Medulla oblongata (tissue), 1 donor: ENCODE results near the gene CCDC24.

Experiments
- DNase-seq: peaks from one replicate; pipeline ENCODE4 v3.0.0-alpha.2; 2015; ENCODE audit errors: extremely low spot score

The CCDC24 gene

GRCh38 chr1:43991476-43992231 is at the start of gene CCDC24:
Gene CCDC24 (plus strand): TSS chr1:43991599. CDS start chr1:43991879, 280 bp downstream.
- peak; percentile 90 for DNase-seq

DNA sequence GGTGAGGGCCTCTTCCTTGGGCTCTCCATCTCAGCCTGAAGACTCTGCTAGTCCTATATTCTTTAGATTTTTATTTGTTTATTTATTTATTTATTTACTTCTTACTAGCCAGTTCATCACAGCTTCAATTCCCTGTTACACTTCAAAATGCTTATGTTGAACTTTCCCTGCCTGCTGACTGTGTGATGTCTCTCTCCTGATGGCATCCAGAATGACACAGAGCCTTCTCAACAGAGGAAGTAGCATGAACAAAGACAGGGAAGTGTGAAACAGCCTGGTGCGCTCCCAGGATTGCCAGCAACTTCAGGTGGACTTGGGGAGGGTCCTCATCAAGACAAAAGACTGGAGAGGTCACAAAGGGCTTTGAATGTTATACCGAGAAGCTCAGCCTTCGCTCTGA is 49.0 kb upstream of the CCDC24 start:
- DNase-seq: no peak

DNA sequence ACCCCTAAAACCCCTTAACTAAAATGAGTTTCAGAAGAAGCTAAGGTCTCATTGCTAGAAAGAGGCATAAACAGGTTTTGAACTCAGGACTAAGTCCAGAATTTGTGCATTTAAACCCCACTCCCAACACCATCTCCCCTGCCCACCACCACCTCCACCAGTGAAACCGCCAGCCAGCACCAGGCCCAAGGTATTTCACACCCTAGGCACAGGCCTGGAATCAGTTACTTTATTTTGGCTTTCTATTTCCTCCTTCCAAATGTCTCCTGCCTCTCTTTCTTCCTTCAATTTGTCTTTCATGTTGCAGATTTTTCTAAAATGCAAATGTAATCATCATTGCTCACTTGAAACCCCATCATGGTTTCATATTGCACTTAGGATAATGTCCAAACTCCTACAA is 46.5 kb upstream of the CCDC24 start:
- DNase-seq: no peak

DNA sequence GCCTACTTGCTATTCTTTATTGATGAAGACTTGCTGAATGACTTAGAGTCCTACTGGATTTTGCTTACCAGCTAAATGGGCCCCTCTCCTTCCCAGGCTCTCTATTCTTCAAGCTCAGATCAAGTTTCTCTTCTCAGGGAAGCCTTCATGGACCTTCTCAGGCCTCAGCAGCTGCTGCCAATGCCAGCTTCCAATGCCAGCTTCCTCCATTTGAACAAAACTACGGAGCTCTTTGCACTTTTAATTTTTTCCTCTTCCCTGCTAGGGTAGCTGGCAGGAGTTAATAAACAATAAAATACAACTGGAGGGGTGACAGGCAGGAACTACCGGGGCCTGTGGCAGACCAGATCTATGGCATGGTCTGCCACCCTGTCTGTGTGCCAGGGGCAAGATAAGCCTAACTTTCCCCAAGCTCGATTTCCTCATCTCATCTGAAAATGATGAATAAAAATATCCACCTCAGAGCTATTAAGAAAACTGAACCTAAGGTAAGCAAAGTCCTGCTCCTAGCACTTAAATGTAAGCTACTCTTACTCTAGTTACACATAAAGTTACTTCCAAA is 45.6 kb upstream of the CCDC24 start:
- DNase-seq: peak; percentile 48

DNA sequence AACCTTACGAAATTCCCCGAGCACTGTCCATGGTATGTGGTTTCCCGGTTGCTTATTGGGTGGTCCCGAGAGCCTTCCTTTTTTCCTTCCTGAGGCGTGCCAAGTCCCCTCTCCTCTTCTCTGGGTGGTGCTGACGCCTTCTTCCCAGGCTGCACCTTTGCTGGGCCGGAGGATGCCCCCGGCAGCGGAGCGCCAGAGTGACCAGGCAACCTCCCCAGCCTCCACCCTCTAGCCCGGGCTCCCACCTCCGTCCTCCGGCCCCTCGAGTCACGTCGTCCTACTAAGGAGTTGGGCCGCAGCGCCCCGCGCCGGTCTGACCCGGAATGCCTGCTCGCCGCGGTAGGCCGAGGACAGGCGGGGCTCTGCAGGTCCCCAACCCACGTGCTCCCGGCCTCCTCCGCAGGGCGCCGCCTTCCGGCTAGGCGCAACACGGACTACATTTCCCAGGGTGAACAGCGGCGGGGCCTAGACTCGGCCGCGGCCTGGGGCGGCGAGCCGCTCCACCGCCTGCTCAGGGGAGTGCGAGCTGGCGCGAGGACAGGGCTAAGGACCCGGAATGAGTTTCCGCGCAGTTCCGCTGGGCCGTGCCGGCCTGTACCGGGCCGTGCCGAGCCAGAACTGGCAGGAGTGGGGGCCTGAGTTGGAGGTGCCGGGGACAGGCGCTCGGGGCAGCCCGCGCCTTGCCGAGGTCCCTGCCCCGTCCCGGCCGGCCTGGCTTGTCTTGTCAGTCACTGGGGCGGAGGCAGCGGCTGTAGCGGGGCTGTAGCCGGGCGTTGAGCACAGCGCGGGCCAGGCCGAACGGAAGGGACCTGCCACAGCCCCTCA is 45.0 kb upstream of the CCDC24 start, which contains the start of gene IPO13:
TSS of gene IPO13 (plus strand) at position 715 of the 825 bp plus-strand sequence. CDS start 651 bp downstream, outside the sequence.
- peak; percentile 98 for DNase-seq

- no peak for DNase-seq
Observed at GRCh38 chr1:43947061-43947873, 44.1 kb upstream of the CCDC24 start.

DNA sequence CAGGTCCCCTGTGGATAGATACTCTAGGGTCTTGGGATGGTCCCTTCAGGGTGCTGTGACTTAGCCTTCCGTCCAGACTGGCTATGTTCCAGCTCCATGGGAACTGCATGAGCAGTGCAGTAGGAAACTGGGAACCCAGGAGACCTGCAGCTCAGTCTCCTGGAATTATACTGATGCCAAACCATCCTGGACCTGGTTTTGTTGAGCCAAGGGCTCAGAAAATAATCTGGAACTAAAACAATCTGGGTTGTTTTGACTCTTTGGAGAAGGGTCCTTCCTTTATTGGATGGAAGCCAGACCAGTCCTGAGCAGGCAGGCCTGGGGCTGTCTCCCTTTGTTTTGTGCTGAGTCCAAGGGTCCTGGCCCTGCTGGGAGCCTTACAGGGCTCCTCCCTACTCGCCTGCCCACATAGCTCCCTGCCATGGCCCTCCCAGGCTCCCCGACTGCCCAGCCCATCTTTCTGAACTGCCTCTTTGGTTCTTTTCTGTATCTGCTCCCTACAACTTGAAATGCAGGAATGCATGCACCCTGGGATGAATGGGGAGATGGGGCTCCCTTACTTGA is 43.4 kb upstream of the CCDC24 start:
- DNase-seq: peak; percentile 45

DNA sequence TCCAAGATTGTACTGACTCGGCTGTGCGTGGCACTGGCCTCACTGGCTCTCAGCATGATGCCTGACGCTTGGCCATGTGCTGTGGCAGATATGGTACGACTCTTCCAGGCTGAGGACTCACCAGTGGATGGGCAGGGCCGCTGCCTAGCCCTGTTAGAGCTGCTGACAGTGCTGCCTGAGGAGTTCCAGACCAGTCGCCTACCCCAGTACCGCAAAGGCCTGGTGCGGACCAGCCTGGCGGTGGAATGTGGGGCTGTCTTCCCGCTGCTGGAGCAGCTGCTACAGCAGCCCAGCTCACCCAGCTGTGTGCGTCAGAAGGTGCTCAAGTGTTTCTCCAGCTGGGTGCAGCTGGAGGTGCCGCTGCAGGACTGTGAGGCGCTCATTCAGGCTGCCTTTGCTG is 41.7 kb upstream of the CCDC24 start:
- no peak for DNase-seq

DNA sequence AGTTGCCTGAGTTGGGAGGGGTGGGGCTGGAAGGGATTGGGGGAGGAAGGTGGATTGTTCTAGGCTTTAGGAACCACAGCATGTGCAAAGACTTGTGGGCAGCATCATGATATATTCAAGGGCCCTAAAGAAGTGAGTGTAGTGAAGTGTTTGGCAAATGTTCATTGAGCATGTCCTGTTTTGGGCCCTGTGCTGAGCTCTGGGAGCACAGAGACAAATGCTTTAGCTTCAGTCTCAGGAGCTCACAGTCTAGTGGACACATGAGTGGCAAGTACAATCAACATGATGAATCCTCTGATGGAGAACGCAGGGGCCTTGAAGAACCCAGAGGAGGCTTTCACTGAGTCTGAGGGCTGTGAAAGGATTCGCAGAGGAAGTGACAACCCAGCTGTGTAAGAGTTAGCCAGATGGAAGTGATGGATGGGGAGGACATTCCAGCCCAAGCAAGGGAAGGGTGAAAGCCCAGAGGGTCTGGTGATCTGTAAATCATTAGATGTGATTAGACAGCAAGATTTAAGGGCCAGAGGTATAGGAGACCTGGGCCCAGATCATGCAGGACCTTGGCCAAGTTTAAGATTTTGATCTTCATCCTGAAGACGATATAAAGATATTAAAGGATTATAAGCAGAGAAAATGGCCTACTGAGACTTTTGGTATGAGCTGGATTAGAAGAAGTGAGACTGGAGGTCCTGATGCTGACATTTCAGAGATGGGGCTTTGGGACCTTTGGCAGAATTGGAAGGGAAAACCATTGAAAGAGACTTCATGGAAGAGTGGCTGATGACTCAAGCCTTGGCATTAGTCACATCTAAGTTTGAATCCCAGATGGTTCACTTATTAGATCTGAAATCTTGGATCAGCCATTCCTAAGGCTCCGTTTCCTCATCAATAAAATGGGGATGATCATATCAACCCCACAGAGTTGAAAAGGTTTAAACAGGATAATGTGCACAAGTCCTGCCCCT is 40.1 kb upstream of the CCDC24 start:
- DNase-seq: no peak

DNA sequence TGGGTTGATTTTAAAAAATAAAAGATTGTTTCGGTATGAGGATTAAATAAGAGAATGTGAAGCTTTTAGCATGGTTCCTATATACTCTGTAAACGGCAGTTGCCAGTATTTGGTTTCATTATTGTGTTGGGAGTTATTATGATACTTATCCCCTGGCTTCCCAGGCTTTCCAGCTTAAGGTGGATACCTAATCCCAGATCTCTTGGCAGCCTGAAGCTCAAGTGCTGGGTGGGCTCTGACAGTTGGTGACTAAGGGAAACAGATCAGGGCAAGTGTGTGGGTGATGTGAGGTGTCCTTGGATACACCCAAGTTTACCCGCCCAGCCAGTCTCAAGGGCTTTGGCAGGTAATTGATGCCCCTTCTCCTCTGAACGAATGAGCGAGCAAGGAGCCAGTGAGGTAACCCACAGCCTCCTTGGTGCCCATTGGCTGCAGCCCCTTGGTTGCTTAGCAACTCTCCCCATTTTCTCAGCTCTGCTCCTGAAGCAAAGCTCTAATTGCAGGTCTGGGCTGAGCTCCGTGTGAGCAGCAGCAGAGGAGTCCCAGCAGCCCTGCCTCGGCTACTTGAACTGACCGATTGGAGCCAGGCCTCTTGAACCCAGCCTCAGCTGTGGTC is 38.6 kb upstream of the CCDC24 start:
- no peak for DNase-seq

GRCh38 chr1:43953361-43953760 is 38.0 kb upstream of the CCDC24 start:
- DNase-seq: no peak

- DNase-seq: peak; percentile 92
Observed at GRCh38 chr1:43954036-43954435, 37.4 kb upstream of the CCDC24 start.

- no peak for DNase-seq
Observed at GRCh38 chr1:43956234-43956633, 35.2 kb upstream of the CCDC24 start.

DNA sequence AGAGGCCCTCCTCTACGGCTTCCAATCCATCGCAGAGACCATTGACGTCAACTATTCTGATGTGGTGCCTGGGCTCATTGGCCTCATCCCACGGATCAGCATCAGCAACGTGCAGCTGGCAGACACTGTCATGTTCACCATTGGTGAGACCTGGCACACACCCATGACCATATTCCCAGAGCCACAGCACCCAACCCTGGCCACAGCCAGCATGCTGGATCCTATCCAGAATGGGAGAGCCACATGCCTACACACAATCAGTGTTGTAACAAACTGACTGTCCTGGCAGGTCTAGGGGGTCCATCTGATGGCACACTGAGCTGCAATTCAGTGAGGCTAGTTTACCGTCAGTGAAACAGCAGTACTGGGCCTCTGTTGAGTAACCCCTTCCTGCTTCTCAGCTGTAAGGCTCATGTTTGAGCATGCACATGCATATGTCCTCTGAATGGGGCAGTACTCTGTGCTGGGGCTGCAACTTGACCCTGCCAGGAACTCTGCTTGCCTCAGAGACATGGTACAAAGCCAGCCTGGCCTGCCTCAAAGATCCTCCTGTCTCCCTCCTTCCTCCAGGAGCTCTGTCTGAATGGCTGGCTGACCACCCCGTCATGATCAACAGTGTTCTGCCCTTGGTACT is 33.9 kb upstream of the CCDC24 start:
- DNase-seq: no peak

- DNase-seq: no peak
Observed at GRCh38 chr1:43958351-43959255, 32.8 kb upstream of the CCDC24 start.

- no peak for DNase-seq
Observed at GRCh38 chr1:43960798-43961197, 30.6 kb upstream of the CCDC24 start.

- peak; percentile 79 for DNase-seq
Observed at GRCh38 chr1:43961692-43962091, 29.7 kb upstream of the CCDC24 start.

DNA sequence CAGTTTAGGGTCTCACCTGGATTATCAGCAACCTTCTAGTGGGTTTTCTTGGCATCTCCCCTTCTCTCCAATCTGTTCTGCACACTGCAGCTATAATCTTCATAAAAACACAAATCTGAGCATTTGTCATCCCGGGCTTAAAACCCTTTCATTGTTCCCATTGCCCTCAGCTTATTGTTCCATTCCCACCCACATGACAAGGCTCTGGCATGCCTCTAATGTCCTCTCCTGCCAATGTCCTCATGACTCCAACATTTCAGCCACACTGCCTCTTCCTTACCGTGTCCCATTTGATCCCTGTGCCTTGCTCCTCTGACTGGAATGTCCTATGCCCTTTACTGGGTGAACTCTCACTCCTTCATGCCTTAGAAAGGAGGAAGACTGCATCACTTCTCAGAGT is 29.1 kb upstream of the CCDC24 start:
- peak; percentile 75 for DNase-seq
